GM19438 (cell line): Measurements from ENCODE around the gene TTPAL.

Experiments
- ATAC-seq: cut with Tn5 transposase; IDR thresholded peaks from one replicate; pipeline ENCODE4 v1.9.1; 2021; ENCODE audit warnings: low read depth; ENCODE audit not compliant: unreplicated experiment

Gene TTPAL

DNA sequence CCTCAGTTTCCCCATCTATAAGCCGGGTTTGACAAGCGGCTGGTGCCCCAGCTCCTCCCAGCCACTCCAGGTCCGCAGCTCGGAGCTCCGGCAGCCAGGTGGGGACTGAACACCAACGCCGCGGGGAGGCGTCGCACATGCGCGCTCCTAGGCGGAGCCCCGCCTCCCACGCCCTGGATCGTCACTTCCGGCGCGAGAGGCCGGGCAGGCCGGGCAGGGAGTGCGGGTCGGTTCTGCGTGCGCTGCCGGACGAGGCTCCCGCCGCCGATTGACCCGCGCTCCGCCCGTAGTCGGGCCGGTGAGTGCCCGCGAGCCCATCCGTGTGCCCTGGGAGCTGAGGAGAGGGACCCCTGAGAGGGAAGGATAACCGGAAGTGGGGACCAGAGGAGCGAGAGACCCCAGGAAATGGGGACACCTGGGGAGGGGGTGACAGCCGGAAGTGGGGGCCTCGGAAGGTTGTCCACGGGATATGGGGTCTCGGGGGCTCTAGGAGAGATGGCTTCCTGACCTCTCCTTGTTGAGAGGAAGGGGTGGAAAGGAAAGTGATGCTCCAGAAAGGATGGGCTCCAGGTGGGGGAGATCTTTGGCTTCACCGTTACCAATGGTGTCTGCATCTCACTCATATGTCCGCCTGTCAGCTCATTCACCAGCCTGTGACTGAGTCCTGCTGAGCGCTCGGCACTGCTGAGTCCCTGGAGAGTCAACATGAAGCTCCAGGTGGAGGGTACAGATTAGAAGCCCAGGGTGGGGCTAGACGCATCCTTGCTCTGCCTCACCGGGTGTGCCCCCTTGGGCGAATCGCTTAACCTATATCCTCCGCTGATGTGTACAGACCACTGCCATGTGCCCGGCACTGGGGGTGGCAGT is at the start of gene TTPAL:
Gene TTPAL (plus strand): TSS at position 181 of the 867 bp plus-strand sequence. CDS start 4,126 bp downstream, outside the sequence.
- peak; percentile 91 for ATAC-seq

- ATAC-seq: no peak
These were observed 49.8 kb upstream of the TTPAL start for GRCh38 chr20:44425923-44426322.

- ATAC-seq: no peak
These were observed 48.5 kb upstream of the TTPAL start for GRCh38 chr20:44426879-44427790.

- ATAC-seq: no peak
These were observed 47.9 kb upstream of the TTPAL start for GRCh38 chr20:44427804-44428173.

GRCh38 chr20:44428174-44429016 is 47.3 kb upstream of the TTPAL start:
- no peak for ATAC-seq

DNA sequence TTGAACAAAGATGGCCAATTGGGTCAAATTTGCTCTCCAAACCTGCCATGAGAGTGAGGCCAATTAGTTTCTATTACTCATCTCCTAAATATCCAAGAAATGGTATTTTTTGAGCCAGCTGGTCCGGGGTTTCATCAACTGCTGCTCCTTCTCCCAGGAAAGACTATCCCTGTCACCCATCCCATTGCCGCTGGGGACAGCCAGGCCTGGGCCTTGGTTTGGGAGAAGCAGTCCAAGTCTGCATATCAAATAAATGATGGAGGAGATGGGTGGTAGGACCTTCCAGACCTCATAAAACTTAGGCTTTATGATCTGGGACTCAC is 46.7 kb upstream of the TTPAL start:
- no peak for ATAC-seq

GRCh38 chr20:44429419-44430269 is 46.0 kb upstream of the TTPAL start:
- no peak for ATAC-seq

- no peak for ATAC-seq
These were observed 45.2 kb upstream of the TTPAL start for GRCh38 chr20:44430270-44431065.

GRCh38 chr20:44431118-44431501 is 44.6 kb upstream of the TTPAL start:
- no peak for ATAC-seq

GRCh38 chr20:44431502-44432234 is 44.0 kb upstream of the TTPAL start:
- ATAC-seq: no peak

GRCh38 chr20:44432618-44433577 is 42.8 kb upstream of the TTPAL start:
- ATAC-seq: no peak

DNA sequence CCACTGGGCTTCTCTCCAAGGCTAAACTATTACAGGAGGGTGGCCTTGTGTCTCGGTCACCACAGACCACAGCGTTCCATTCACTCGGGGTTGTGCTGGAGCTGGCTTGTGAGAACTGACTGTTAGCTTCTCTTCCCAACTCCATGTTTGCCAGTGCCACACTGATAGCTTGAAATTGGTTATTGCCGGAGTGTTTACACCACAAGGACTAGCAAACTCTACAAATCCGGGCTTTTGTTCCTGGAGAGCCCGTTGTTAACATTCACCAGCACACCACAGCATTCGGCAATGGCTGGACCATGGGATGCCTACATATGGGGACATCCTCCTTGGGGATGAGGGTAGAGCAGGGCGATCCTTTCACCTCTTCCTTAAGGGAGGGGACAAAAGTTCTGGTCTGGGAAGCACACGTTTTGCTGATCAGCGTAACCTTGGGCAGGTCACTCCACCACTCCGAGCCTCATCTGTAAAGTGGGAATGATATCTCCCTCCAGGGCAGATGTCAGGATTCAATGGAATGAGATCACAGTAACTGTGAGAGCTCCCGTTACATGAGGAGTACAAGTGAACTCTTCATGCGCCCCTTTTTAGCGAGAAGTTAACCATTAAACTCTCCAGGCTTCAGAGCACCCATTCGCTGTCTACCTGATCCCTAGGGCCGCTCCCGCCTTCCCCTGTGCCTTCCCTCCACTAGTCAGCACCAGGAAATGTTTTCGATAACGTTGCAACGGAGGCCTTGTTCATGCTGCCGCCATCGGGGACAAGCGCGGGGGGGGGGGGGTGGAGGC is 41.7 kb upstream of the TTPAL start:
- no peak for ATAC-seq

DNA sequence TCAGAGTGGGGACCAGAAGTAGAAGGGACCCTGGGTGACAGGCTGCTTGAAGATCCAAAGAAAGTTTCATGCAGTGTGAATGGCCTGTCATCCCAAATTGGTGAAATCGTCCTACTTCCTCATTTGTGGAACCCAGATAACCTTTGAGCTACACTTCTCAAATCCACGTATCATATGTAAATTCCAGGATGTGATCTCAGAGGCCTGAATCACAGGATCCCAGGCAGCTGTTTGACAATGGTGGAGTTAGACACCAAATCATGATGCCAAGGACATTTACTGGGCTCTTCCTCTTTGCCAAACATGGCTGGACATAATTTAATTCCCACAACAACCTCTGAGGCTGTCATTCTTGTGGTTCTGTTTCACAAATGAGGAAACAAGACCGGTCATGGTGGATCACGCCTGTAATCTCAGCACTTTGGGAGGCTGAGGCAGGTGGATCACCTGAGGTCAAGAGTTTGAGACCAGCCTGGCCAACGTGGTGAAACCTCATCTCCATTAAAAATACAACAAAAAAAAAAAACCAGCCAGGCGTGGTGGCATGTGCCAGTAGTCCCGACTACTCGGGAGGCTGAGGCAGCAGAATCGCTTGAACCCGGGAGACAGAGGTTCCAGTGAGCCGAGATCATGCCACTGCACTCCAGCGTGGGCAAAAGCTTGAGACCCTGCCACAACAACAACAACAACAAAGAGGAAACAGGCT is 39.9 kb upstream of the TTPAL start:
- ATAC-seq: no peak

DNA sequence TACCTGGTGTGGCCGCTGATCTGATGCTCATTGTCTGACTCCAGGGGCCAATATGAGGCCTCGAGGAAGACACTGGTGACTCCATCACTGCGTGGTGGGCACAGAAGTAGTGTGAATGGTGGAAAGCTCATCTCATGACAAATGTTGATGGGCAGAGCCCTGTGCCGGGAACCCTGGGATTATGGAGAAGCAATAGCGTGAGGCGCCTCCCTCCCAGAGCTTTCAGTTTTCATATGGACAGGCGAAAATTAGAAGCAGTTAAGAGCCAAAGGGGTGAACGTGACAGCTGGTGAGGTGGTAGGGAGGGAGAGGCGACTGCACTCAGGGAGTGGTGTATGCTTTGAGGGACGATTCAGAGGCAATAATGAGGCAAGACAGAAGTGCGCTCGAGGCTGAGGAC is 39.3 kb upstream of the TTPAL start:
- no peak for ATAC-seq

- no peak for ATAC-seq
These were observed 38.2 kb upstream of the TTPAL start for GRCh38 chr20:44437497-44437896.

DNA sequence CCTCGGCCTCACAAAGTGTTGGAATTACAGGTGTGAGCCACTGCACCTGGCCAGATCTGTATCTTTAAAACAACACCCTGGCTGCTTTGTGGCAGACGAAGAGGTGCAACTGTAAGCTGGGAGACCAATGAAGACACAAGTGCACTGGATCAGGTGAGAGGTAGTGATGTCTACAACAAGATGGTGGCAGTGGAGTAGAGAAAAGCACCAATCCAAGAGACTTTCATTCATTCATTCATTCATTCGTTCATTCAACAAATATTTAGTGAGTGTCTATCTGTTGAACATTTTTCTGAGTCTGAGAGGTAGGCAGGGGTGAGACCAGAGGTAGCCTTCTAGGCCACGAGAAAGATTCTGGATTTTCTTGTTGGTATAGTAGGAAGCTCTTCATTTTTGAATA is 36.9 kb upstream of the TTPAL start:
- no peak for ATAC-seq
